ENCODE data around the gene TSPAN7. TPM values are rescaled to one million over a fixed set of nuclear protein-coding genes. Genes with fewer than 3 reads are reported as not detected.

Gene TSPAN7
- total and polyA plus RNA-seq, 9 of the 15 experiments (the other 6 are each of a cell fraction or from before 2014, with no cell fraction given): 0.07 to 0.29 (median 0.12) TPM; not detected in 1

GRCh38 chrX:38656350-38656915 is 95.1 kb downstream of the TSPAN7 start:
- peak overlapping the region; percentile 16; the same call in 1 of the 2 replicates for H2AFZ ChIP-seq (ENCODE audit: low read depth, low read length)
- no peak overlapping the region for H3K4me2 ChIP-seq (ENCODE audit: insufficient read depth, low read length)
- H4K20me1 ChIP-seq (replicated peaks; ENCODE audit: control insufficient read depth, insufficient read depth, low read length): no peaks in the 10 kb centered on the region
- no peaks in the 10 kb centered on the region for H3K36me3 ChIP-seq (ENCODE audit: control insufficient read depth, insufficient read depth, low read length)
- H3K4me3 ChIP-seq: no peak overlapping the region
- no peaks in the 10 kb centered on the region for H3K9me3 ChIP-seq (replicated peaks; ENCODE audit: control insufficient read depth, insufficient read depth, low read depth, low read length)
- no peak overlapping the region for H3K27ac ChIP-seq (ENCODE audit: extremely low read depth, low read depth, low read length)
- no peak overlapping the region for H3K9ac ChIP-seq (ENCODE audit: insufficient read depth in 1 of 2, low read depth in 2 of 2, low read length in 2 of 2)
- peaks cover 10 to 46% of the 10 kb centered on the region in 2 experiments; a peak in 4 of 5 replicates for H3K4me1 ChIP-seq (replicated peaks in 1 of 2; ENCODE audit: control insufficient read depth in 2 of 2, insufficient read depth in 2 of 2, low read length in 2 of 2)
- no peaks in the 10 kb centered on the region for H3K79me2 ChIP-seq (ENCODE audit: control insufficient read depth, insufficient read depth, low read length)
- H3K27me3 ChIP-seq (ENCODE audit: control insufficient read depth in 2 of 2, insufficient read depth in 2 of 2, low read length in 2 of 2): no peaks in the 10 kb centered on the region
- ChIA-PET POLR2A (no interaction called here), CTCF (ENCODE audit: low intra/inter-chr PET ratio) (no interaction called here)
- no peaks in the 10 kb centered on the region for H3K9me1 ChIP-seq (ENCODE audit: control insufficient read depth, insufficient read depth, low read length)
- DNase-seq (ENCODE audit: extremely low read depth in 1 of 4, low spot score in 3 of 4): no peak
- in situ Hi-C loops (cut with MboI) (no loop called here), intact Hi-C loops (cut with micrococcal nuclease) (no loop called here)
- no peak for ATAC-seq
- TF ChIP-seq CBFA2T3 (IDR thresholded peaks at IDR 0.05) (0 out of 2 replicates have a peak, but pooled peaks have one; percentile 8), GABPA (tag; conservative IDR thresholded peaks at IDR 0.05; ENCODE audit: low read depth) (no peak)
- no TSS peak for BruUV-seq (replicated peaks)
- 25% methylated on average over 4 of the region's 4 CpGs for WGBS (ENCODE audit: insufficient coverage, low coverage, missing lambda C conversion rate)
- FAIRE-seq: no peak

GRCh38 chrX:38657562-38657961 is 96.2 kb downstream of the TSPAN7 start:
- Histone ChIP-seq H4K20me1 (replicated peaks; ENCODE audit: control insufficient read depth, insufficient read depth, low read length) (no peaks in the 10 kb centered on the region), H3K79me2 (ENCODE audit: control insufficient read depth, insufficient read depth, low read length) (no peaks in the 10 kb centered on the region), H3K4me2 (ENCODE audit: insufficient read depth, low read length) (no peak overlapping the region), H3K4me1 (replicated peaks in 1 of 2; ENCODE audit: control insufficient read depth in 2 of 2, insufficient read depth in 2 of 2, low read length in 2 of 2) (peaks cover 10 to 37% of the 10 kb centered on the region in 2 experiments; a peak in 4 of 5 replicates), H3K9me1 (ENCODE audit: control insufficient read depth, insufficient read depth, low read length) (no peaks in the 10 kb centered on the region), H3K9me3 (replicated peaks; ENCODE audit: control insufficient read depth, insufficient read depth, low read depth, low read length) (no peaks in the 10 kb centered on the region), H3K36me3 (ENCODE audit: control insufficient read depth, insufficient read depth, low read length) (no peaks in the 10 kb centered on the region), H3K4me3 (no peak overlapping the region), H3K9ac (ENCODE audit: insufficient read depth in 1 of 2, low read depth in 2 of 2, low read length in 2 of 2) (no peak overlapping the region), H2AFZ (ENCODE audit: low read depth, low read length) (no peak overlapping the region), H3K27ac (ENCODE audit: extremely low read depth, low read depth, low read length) (no peak overlapping the region), H3K27me3 (ENCODE audit: control insufficient read depth in 2 of 2, insufficient read depth in 2 of 2, low read length in 2 of 2) (no peaks in the 10 kb centered on the region)
- no peak for FAIRE-seq
- in situ Hi-C loops (cut with MboI): no loop called here
- POLR2A ChIA-PET: no interaction called here
- CTCF ChIA-PET (ENCODE audit: low intra/inter-chr PET ratio): no interaction called here
- ATAC-seq: no peak
- BruUV-seq (replicated peaks): no TSS peak
- intact Hi-C loops (cut with micrococcal nuclease): no loop called here
- no peak for DNase-seq (ENCODE audit: extremely low read depth in 1 of 4, low spot score in 3 of 4)
- TF ChIP-seq TRIM24 (IDR thresholded peaks at IDR 0.05) (no peak), EP300 (IDR thresholded peaks at IDR 0.05; ENCODE audit: low read length) (no peak), CREB3 (tag; conservative IDR thresholded peaks at IDR 0.05; ENCODE audit: low read depth) (no peak), HDAC8 (tag; IDR thresholded peaks at IDR 0.05) (no peak), MXD1 (CRISPR knock-in tag; IDR thresholded peaks at IDR 0.05; ENCODE audit: borderline replicate concordance, poor library complexity, severe bottlenecking) (no peak), ASH1L (IDR thresholded peaks at IDR 0.05; ENCODE audit: borderline replicate concordance, low read depth, partially characterized antibody) (no peak), LCOR (CRISPR knock-in tag; IDR thresholded peaks at IDR 0.05) (no peak), MIER1 (IDR thresholded peaks at IDR 0.05; ENCODE audit: low read depth) (no peak), PRPF4 (IDR thresholded peaks at IDR 0.05; ENCODE audit: insufficient read depth, low read depth, low read length, poor library complexity, severe bottlenecking) (no peak), USF2 (CRISPR knock-in tag; IDR thresholded peaks at IDR 0.05) (no peak), DNMT1 (IDR thresholded peaks at IDR 0.05) (no peak), KDM4B (IDR thresholded peaks at IDR 0.05; ENCODE audit: borderline replicate concordance in 2 of 2, low read depth in 1 of 2) (no peak), NUFIP1 (IDR thresholded peaks at IDR 0.05; ENCODE audit: partially characterized antibody) (no peak)
